Esophagus squamous epithelium (tissue), 5 donors: ENCODE results near the gene PNISR. TPM values are rescaled to one million over a fixed set of nuclear protein-coding genes. Genes with fewer than 3 reads are reported as not detected.

Source experiments
- DNase-seq: peaks from one replicate; lab custom pipeline; 2025; lab: John Stamatoyannopoulos, UW
- H3K27ac ChIP-seq, 4 donors: fragments of 200-600 bp; sonication (generic); one replicate each; pipeline ENCODE4 v1.5.1; 2016 to 2019; ENCODE audit warnings: mild to moderate bottlenecking in 1 of 4
- H3K27me3 ChIP-seq, 4 donors: fragments of 200-600 bp; sonication (generic); 1 replicate in 3 of 4; 2 replicates in 1 of 4; pipeline versions ENCODE4 v1.5.1 to v1.6.0; 2017 to 2021; ENCODE audit warnings: antibody characterized with exemption in 1 of 4
- H3K36me3 ChIP-seq, 3 donors: fragments of 200-600 bp; sonication (generic); one replicate each; pipeline ENCODE4 v1.5.1; 2016 to 2019
- H3K4me1 ChIP-seq, 3 donors: fragments of 200-600 bp; sonication (generic); one replicate each; pipeline ENCODE4 v1.5.1; 2017 to 2019
- H3K4me3 ChIP-seq, 4 donors: fragments of 200-600 bp; sonication (generic); 1 replicate in 3 of 4; 2 replicates in 1 of 4; pipeline ENCODE4 v1.5.1; 2016 to 2019; ENCODE audit warnings: mild to moderate bottlenecking in 2 of 4, moderate library complexity in 1 of 4
- H3K9me3 ChIP-seq, 3 donors: fragments of 200-600 bp; sonication (generic); one replicate each; pipeline ENCODE4 v1.5.1; 2016 to 2019
- POLR2A ChIP-seq, 4 donors: fragments of 450-650 bp; IDR thresholded peaks; one replicate each; pipeline ENCODE4 v1.6.1; 2017; ENCODE audit warnings: antibody characterized with exemption in 4 of 4, mild to moderate bottlenecking in 4 of 4, moderate library complexity in 3 of 4
- WGBS, 2 donors: methylation state at CpG; one replicate each; pipeline ENCODE4 v1.1.5; 2018; 5-methylcytosine and 5-hydroxymethylcytosine counted together
- intact Hi-C: fragments of 100-400 bp; cut with DNase I; formaldehyde crosslinking; loops from one replicate; pipeline ENCODE4 v1.15.0; 2022
- total RNA-seq, 4 donors: library from RNA; depleted of rRNA; stranded (reverse); fragments of >200 nt; gene quantifications; one replicate each; pipeline ENCODE4 v1.1.0, GENCODE V29; 2016
- TF ChIP-seq, protein P1 (sequence below), 6 experiments: fragments of 450-650 bp in 4 of 6; fragments of 200-600 bp in 2 of 6; sonication (generic) in 2 of 6; IDR thresholded peaks; one replicate each; pipeline ENCODE4 v1.5.1; 2016 to 2019; ENCODE audit warnings: antibody characterized with exemption in 6 of 6, mild to moderate bottlenecking in 4 of 6, moderate library complexity in 4 of 6
- donor health status: DM: yes; HTN: yes; CAD: no.

Gene PNISR
- total RNA-seq, 4 donors from 2014 or later: 24.3 to 118 (median 47.4) TPM

DNA sequence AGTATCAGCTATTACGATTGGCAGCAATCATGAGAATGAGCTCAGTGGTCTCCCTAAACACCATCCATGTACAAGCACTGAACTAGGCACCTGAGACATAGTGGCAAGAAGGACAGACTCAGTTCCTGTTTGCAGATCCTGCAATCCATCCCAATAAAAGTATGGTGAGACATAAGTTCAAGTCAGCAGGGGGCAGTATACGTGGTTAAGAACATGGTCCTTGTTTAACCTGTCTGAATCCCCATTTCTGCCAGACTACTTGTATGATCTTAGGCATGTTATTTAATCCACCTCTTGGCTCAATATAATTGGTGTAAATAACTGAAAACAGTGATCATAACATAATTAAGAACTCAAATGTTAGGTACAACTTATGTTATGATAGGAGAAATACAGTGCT lies 33.2 kb upstream of the PNISR start:
- 70 to 80% methylated on average over 1 to 2 of the region's 2 CpGs for WGBS, 2 donors
- Histone ChIP-seq H3K27me3 (no peaks in the 10 kb centered on the region), H3K9me3 (peaks cover 0 to 9% (median 0%) of the 10 kb centered on the region in 3 donors), H3K4me1 (no peaks in the 10 kb centered on the region), H3K4me3 (no peak overlapping the region), H3K36me3 (peaks cover 0 to 29% (median 0%) of the 10 kb centered on the region in 3 donors), H3K27ac (no peak overlapping the region)
- no peak for TF ChIP-seq POLR2A (IDR thresholded peaks at IDR 0.05)
- TF ChIP-seq, protein P1, sequence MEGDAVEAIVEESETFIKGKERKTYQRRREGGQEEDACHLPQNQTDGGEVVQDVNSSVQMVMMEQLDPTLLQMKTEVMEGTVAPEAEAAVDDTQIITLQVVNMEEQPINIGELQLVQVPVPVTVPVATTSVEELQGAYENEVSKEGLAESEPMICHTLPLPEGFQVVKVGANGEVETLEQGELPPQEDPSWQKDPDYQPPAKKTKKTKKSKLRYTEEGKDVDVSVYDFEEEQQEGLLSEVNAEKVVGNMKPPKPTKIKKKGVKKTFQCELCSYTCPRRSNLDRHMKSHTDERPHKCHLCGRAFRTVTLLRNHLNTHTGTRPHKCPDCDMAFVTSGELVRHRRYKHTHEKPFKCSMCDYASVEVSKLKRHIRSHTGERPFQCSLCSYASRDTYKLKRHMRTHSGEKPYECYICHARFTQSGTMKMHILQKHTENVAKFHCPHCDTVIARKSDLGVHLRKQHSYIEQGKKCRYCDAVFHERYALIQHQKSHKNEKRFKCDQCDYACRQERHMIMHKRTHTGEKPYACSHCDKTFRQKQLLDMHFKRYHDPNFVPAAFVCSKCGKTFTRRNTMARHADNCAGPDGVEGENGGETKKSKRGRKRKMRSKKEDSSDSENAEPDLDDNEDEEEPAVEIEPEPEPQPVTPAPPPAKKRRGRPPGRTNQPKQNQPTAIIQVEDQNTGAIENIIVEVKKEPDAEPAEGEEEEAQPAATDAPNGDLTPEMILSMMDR (IDR thresholded peaks at IDR 0.05): peak in 1 of 6 experiments; percentile 38
- DNase-seq: no peak
- intact Hi-C loops: no loop called here

DNA sequence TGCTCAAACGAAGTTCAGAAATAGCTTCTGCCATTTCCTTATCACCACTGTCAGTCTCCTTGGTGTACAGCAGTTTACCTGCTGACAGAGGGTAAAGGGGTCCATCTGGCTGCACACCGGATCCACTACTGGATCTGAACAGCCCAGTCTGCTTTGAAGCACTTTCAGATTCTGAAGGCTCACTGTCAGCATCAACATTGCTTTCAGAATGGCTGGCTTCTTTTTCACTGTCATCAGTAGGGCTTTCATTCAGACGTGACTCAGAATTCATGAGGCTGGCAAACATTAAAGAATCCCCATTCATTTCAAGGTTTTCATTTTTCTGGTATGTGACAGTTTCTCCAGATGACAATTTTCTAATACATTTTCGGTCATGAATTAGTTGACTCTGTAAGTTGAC lies 21.0 kb upstream of the PNISR start:
- no peaks in the 10 kb centered on the region for H3K27me3 ChIP-seq
- WGBS, 2 donors: 78 to 84% methylated on average over 4 of the region's 4 CpGs
- intact Hi-C loops: no loop called here
- no peaks in the 10 kb centered on the region for H3K4me1 ChIP-seq
- TF ChIP-seq, protein P1 (IDR thresholded peaks at IDR 0.05): no peak
- no peaks in the 10 kb centered on the region for H3K9me3 ChIP-seq
- H3K4me3 ChIP-seq: no peak overlapping the region
- no peak for DNase-seq
- H3K36me3 ChIP-seq: peaks cover 0 to 27% (median 0%) of the 10 kb centered on the region in 3 donors
- no peak overlapping the region for H3K27ac ChIP-seq

DNA sequence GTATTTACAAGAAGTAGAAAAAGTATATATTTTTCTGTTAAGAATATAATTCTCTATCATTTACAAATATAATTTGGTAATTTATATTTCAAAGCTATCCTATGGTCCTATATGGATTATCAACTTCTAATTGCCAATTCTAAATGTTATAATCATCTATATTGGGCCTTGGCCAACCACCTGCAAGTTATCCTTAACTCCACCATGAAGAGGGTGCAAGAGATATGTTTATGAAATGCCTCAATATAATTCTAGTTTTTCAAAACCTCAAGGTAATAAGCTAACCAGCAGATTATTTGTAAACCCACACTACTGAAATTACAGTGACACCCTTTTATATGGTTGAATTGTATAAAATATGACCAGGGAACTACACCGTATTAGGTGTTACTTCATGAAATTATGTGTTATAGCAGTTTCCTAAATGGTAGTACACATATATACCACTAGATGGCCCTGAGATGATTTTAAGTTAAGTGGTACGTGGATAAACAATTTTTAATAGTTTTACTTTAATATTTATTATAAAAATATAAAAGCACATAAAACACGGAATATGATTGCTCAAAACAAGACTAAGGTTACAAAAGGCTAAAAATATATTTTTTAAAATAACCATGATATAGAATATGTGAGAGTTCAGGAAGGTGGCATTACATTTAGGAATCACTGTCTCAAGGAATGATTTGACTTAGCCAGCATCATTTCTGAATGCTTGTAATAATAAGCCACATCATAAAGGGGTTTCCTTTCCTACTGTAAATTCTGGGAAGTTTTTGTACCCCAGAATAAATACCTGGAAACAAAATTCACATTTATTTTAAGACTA lies 9.8 kb upstream of the PNISR start:
- DNase-seq: no peak
- WGBS, 2 donors: 3% methylated on average over 3 of the region's 3 CpGs
- TF ChIP-seq, protein P1 (IDR thresholded peaks at IDR 0.05): peak; percentile 16 to 80 (median 58)
- TF ChIP-seq POLR2A (IDR thresholded peaks at IDR 0.05): no peak

DNA sequence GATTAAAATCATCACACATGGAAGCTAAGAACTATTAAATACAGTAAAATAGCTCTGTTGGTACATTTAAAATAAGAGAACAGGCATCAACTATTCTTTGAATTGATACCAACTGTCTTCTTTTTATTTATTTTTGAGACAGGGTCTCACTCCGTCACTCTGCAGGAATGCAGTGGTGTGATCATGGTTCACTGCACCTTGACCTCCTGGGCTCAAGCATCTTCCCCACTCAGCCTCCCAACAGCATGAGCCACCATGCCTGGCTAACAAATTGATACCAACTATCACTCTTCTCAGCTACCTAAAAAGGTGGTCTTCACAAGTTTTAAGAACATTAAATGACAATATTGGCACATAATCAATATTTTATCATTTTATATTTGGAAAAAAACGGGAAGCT lies 7.8 kb upstream of the PNISR start:
- Histone ChIP-seq H3K4me1 (peaks cover 0 to 6% (median 0%) of the 10 kb centered on the region in 3 donors), H3K27me3 (no peaks in the 10 kb centered on the region), H3K36me3 (peaks cover 0 to 52% (median 0%) of the 10 kb centered on the region in 3 donors), H3K27ac (no peak overlapping the region), H3K9me3 (no peaks in the 10 kb centered on the region), H3K4me3 (no peak overlapping the region)
- intact Hi-C loops: no loop called here
- 80 to 81% methylated on average over 2 of the region's 2 CpGs for WGBS, 2 donors
- DNase-seq: no peak
- TF ChIP-seq, protein P1 (IDR thresholded peaks at IDR 0.05): no peak
- TF ChIP-seq POLR2A (IDR thresholded peaks at IDR 0.05): no peak

More for the DNA sequence above, 9.8 kb upstream of the PNISR start:
- Histone ChIP-seq H3K4me1 (no peaks in the 10 kb centered on the region), H3K4me3 (no peak overlapping the region), H3K27ac (no peak overlapping the region), H3K36me3 (peaks cover 0 to 65% (median 0%) of the 10 kb centered on the region in 3 donors), H3K27me3 (no peaks in the 10 kb centered on the region), H3K9me3 (no peaks in the 10 kb centered on the region)
- intact Hi-C loops: no loop called here

DNA sequence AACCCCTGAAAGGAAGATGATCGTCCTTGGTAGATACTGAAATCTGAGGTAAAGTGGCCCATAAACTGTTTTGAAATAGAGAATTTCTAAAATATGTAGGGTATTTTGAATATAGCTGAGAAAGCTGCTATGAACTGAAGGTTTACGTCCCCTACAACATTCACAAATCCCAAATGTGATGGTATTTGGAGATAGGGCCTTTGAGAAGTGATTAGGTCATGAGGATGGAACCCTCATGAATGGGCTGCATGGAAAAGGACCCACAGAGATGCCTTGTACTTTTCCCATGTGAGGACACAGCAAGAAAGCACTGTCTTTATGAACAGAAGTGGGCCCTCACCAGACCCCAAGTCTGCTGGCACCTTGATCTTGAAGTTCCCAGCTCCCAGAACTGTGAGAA lies 6.8 kb upstream of the PNISR start:
- peaks cover 3 to 16% (median 8%) of the 10 kb centered on the region in 3 donors for H3K4me1 ChIP-seq
- intact Hi-C loops: no loop called here
- no peak overlapping the region for H3K27ac ChIP-seq
- H3K36me3 ChIP-seq: peaks cover 0 to 42% (median 0%) of the 10 kb centered on the region in 3 donors
- H3K4me3 ChIP-seq: no peak overlapping the region
- TF ChIP-seq, protein P1 (IDR thresholded peaks at IDR 0.05): no peak
- TF ChIP-seq POLR2A (IDR thresholded peaks at IDR 0.05): no peak
- no peaks in the 10 kb centered on the region for H3K27me3 ChIP-seq
- no peaks in the 10 kb centered on the region for H3K9me3 ChIP-seq
- 86 to 90% methylated on average over 2 of the region's 2 CpGs for WGBS, 2 donors
- no peak for DNase-seq
